A172 (cell line): ENCODE results near the gene MZT2A. TPM values are rescaled to one million over a fixed set of nuclear protein-coding genes. Genes with fewer than 3 reads are reported as not detected.
"Not testable (repeated sequence)": the region's sequence is repeated elsewhere in the genome, so short reads cannot be mapped to it uniquely, and the experiment has no call there.

Source experiments
- DNase-seq: peaks from one replicate; pipeline ENCODE4 v3.0.0-alpha.2; 2015; ENCODE audit warnings: low spot score
- total RNA-seq: library from RNA; depleted of rRNA; stranded (reverse); fragments of >200 nt; shearing (Covaris generic); gene quantifications from 2 replicates; pipeline ENCODE4 v1.2.3, GENCODE V29; 2014; rRNA removed

MZT2A gene
- total RNA-seq, 1 experiment from 2014 or later: 243 TPM

DNA sequence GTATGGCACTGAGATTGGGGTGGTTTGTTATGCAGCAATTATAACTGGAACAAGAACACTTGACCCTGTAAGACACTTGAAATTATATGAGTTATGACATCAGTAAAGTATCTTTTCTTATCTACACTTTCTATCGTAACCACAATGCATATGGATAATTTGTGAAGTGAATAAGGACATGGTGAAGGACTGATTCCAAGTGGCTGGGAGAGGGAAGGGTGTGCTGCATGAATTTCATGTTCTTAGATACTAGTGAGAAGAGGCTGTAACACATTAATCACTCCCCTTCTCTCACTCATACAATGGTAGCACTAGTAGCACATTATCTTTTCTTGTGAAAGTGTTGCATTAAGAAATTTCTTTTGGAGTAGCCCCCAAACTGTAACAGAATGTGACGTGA is 37.3 kb downstream of the MZT2A start:
- DNase-seq: not testable (repeated sequence)

- not testable (repeated sequence) for DNase-seq
These were observed 40.8 kb downstream of the MZT2A start for GRCh38 chr2:131451265-131451949.

DNA sequence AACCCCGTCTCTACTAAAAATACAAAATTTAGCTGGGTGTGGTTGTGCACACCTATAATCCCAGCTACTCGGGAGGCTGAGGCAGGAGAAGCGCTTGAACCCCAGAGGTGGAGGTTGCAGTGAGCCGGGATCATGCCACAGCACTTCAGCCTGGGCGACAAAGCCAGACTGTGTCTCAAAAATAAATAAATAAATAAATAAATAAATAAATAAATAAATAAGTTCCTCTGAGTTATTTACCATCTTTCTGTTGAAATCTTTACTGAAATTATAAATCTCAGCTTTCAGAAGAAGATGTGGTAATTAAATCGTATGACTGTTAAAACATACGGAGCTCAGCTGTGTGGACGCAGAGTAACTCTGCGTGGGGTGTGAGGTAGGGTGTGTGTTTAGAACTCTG is 44.2 kb downstream of the MZT2A start:
- not testable (repeated sequence) for DNase-seq

- DNase-seq: no peak
These were observed 46.3 kb downstream of the MZT2A start for GRCh38 chr2:131445896-131446295.

- DNase-seq: not testable (repeated sequence)
These were observed 46.7 kb downstream of the MZT2A start for GRCh38 chr2:131445515-131445797.

GRCh38 chr2:131444736-131445514 is 47.3 kb downstream of the MZT2A start:
- not testable (repeated sequence) for DNase-seq

- DNase-seq: not testable (repeated sequence)
These were observed 51.3 kb downstream of the MZT2A start for GRCh38 chr2:131440742-131441468.

Other genes starting within 250 kb of the MZT2A start
- not detected in 2 replicates for gene RAB6D, start 128.2 kb downstream of the MZT2A start, total RNA-seq
- gene TUBA3D, start 16.3 kb downstream of the MZT2A start, total RNA-seq: not detected in 2 replicates
- 92.8 and 117 TPM in 2 replicates for gene CCDC74A, start 35.5 kb upstream of the MZT2A start, total RNA-seq